ENCODE data around the gene SCAF11.

- TF ChIP-seq, protein P1, sequence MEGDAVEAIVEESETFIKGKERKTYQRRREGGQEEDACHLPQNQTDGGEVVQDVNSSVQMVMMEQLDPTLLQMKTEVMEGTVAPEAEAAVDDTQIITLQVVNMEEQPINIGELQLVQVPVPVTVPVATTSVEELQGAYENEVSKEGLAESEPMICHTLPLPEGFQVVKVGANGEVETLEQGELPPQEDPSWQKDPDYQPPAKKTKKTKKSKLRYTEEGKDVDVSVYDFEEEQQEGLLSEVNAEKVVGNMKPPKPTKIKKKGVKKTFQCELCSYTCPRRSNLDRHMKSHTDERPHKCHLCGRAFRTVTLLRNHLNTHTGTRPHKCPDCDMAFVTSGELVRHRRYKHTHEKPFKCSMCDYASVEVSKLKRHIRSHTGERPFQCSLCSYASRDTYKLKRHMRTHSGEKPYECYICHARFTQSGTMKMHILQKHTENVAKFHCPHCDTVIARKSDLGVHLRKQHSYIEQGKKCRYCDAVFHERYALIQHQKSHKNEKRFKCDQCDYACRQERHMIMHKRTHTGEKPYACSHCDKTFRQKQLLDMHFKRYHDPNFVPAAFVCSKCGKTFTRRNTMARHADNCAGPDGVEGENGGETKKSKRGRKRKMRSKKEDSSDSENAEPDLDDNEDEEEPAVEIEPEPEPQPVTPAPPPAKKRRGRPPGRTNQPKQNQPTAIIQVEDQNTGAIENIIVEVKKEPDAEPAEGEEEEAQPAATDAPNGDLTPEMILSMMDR (IDR thresholded peaks at IDR 0.05) = no peak
- TF ChIP-seq POLR2A (IDR thresholded peaks at IDR 0.05) = no peak
- TF ChIP-seq POLR2AphosphoS5 (IDR thresholded peaks at IDR 0.05) = no peak
Measured at GRCh38 chr12:45883187-45883586, 107.2 kb downstream of the SCAF11 start.

Data from suprapubic skin (tissue), 4 donors.